ENCODE results near the gene TUBB1. TPM values are rescaled to one million over a fixed set of nuclear protein-coding genes. Genes with fewer than 3 reads are reported as not detected.

TUBB1 gene
- total RNA-seq, 1 donor from 2014 or later, result not detected

GRCh38 chr20:58975353-58975752 lies 43.9 kb upstream of the TUBB1 start:
- no peak for DNase-seq (ENCODE audit: low read depth)
- Histone ChIP-seq H3K4me3 (ENCODE audit: low read depth, low read length) (no peak overlapping the region), H3K27me3 (ENCODE audit: control insufficient read depth, insufficient read depth, low read length) (no peaks in the 10 kb centered on the region), H3K36me3 (ENCODE audit: control insufficient read depth, insufficient read depth, low read length) (no peaks in the 10 kb centered on the region)
- no peak for TF ChIP-seq CTCF (IDR thresholded peaks at IDR 0.05; ENCODE audit: insufficient read depth, low read length, poor library complexity, severe bottlenecking)

- no peak for TF ChIP-seq CTCF (IDR thresholded peaks at IDR 0.05; ENCODE audit: insufficient read depth, low read length, poor library complexity, severe bottlenecking)
- H3K36me3 ChIP-seq (ENCODE audit: control insufficient read depth, insufficient read depth, low read length), result no peaks in the 10 kb centered on the region
- DNase-seq (ENCODE audit: low read depth), result no peak
- no peaks in the 10 kb centered on the region for H3K27me3 ChIP-seq (ENCODE audit: control insufficient read depth, insufficient read depth, low read length)
- no peak overlapping the region for H3K4me3 ChIP-seq (ENCODE audit: low read depth, low read length)
Measured at GRCh38 chr20:58976061-58976730, 43.0 kb upstream of the TUBB1 start.

GRCh38 chr20:58978351-58979190 lies 40.7 kb upstream of the TUBB1 start:
- no peak for TF ChIP-seq CTCF (IDR thresholded peaks at IDR 0.05; ENCODE audit: insufficient read depth, low read length, poor library complexity, severe bottlenecking)
- Histone ChIP-seq H3K27me3 (ENCODE audit: control insufficient read depth, insufficient read depth, low read length) (no peaks in the 10 kb centered on the region), H3K4me3 (ENCODE audit: low read depth, low read length) (no peak overlapping the region), H3K36me3 (ENCODE audit: control insufficient read depth, insufficient read depth, low read length) (no peaks in the 10 kb centered on the region)
- DNase-seq (ENCODE audit: low read depth), result no peak

GRCh38 chr20:58980711-58981627 lies 38.3 kb upstream of the TUBB1 start, which contains the start of gene NELFCD:
NELFCD (plus strand) TSS chr20:58981256; CDS start chr20:58981310, 54 bp downstream.
- Histone ChIP-seq H3K36me3 (ENCODE audit: control insufficient read depth, insufficient read depth, low read length) (no peaks in the 10 kb centered on the region), H3K27me3 (ENCODE audit: control insufficient read depth, insufficient read depth, low read length) (no peaks in the 10 kb centered on the region), H3K4me3 (ENCODE audit: low read depth, low read length) (peak within 1 kb of the TSS; percentile 83)
- no peak for TF ChIP-seq CTCF (IDR thresholded peaks at IDR 0.05; ENCODE audit: insufficient read depth, low read length, poor library complexity, severe bottlenecking)
- peak; percentile 21 for DNase-seq (ENCODE audit: low read depth)

GRCh38 chr20:58981628-58982364 lies 37.4 kb upstream of the TUBB1 start:
- DNase-seq (ENCODE audit: low read depth), result no peak
- Histone ChIP-seq H3K27me3 (ENCODE audit: control insufficient read depth, insufficient read depth, low read length) (no peaks in the 10 kb centered on the region), H3K4me3 (ENCODE audit: low read depth, low read length) (peak overlapping the region; percentile 83), H3K36me3 (ENCODE audit: control insufficient read depth, insufficient read depth, low read length) (no peaks in the 10 kb centered on the region)
- no peak for TF ChIP-seq CTCF (IDR thresholded peaks at IDR 0.05; ENCODE audit: insufficient read depth, low read length, poor library complexity, severe bottlenecking)

Measured in kidney epithelial cell (primary cell).